ENCODE measurements around the gene HMGB4.

Gene HMGB4

GRCh38 chr1:33828059-33828458, 35.8 kb upstream of the HMGB4 start:
- no peak overlapping the region for H3K4me3 ChIP-seq (ENCODE audit: low read depth, low read length)
- ChIA-PET POLR2A (no interaction called here), CTCF (no interaction called here)
- H3K4me1 ChIP-seq (ENCODE audit: control insufficient read depth, insufficient read depth, low read length), result no peaks in the 10 kb centered on the region
- no peaks in the 10 kb centered on the region for H3K9me3 ChIP-seq (ENCODE audit: control insufficient read depth, insufficient read depth, low read depth, low read length)
- H3K27ac ChIP-seq (ENCODE audit: extremely low read depth, low read depth, low read length), result no peak overlapping the region
- no peaks in the 10 kb centered on the region for H3K36me3 ChIP-seq (ENCODE audit: control insufficient read depth in 2 of 2, insufficient read depth in 1 of 2, low read length in 2 of 2)
- TF ChIP-seq ZNF311 (tag by site-specific recombination; IDR thresholded peaks at IDR 0.05; ENCODE audit: borderline replicate concordance) (no peak), ZNF626 (tag by site-specific recombination; IDR thresholded peaks at IDR 0.05) (no peak), SETDB1 (IDR thresholded peaks at IDR 0.05; ENCODE audit: insufficient read length, low read length) (no peak), ZNF585B (tag by site-specific recombination; IDR thresholded peaks at IDR 0.05) (no peak), ZNF658 (tag by site-specific recombination; IDR thresholded peaks at IDR 0.05) (no peak), ZBTB48 (tag by site-specific recombination; IDR thresholded peaks at IDR 0.05) (no peak), ZSCAN18 (tag by site-specific recombination; IDR thresholded peaks at IDR 0.05) (no peak), ZNF488 (tag by site-specific recombination; IDR thresholded peaks at IDR 0.05) (no peak), ZNF843 (tag by site-specific recombination; IDR thresholded peaks at IDR 0.05) (no peak)

- POLR2A ChIA-PET, result no interaction called here
Measured at GRCh38 chr1:33828654-33829053, 35.2 kb upstream of the HMGB4 start.

GRCh38 chr1:33836911-33837310, 27.0 kb upstream of the HMGB4 start:
- H3K9me3 ChIP-seq (ENCODE audit: control insufficient read depth, insufficient read depth, low read depth, low read length), result no peaks in the 10 kb centered on the region
- POLR2A ChIA-PET, result no interaction called here
- H3K4me1 ChIP-seq (ENCODE audit: control insufficient read depth, insufficient read depth, low read length), result no peaks in the 10 kb centered on the region
- TF ChIP-seq SCRT2 (tag by site-specific recombination; IDR thresholded peaks at IDR 0.05) (no peak), ZNF423 (tag by site-specific recombination; IDR thresholded peaks at IDR 0.05) (no peak), ZNF174 (tag by site-specific recombination; IDR thresholded peaks at IDR 0.05) (no peak), KLF9 (tag by site-specific recombination; IDR thresholded peaks at IDR 0.05; ENCODE audit: low read depth) (no peak), ZNF140 (tag by site-specific recombination; IDR thresholded peaks at IDR 0.05) (no peak), ZNF785 (tag by site-specific recombination; IDR thresholded peaks at IDR 0.05) (no peak), MYNN (tag by site-specific recombination; IDR thresholded peaks at IDR 0.05; ENCODE audit: borderline replicate concordance) (no peak), ZNF211 (tag by site-specific recombination; IDR thresholded peaks at IDR 0.05; ENCODE audit: low read depth) (no peak), HOXC10 (CRISPR knock-in tag; IDR thresholded peaks at IDR 0.05) (no peak), ZNF623 (tag by site-specific recombination; IDR thresholded peaks at IDR 0.05) (no peak), ZNF112 (tag by site-specific recombination; IDR thresholded peaks at IDR 0.05) (no peak), YY2 (tag by site-specific recombination; IDR thresholded peaks at IDR 0.05) (no peak), ZNF132 (tag by site-specific recombination; IDR thresholded peaks at IDR 0.05; ENCODE audit: borderline replicate concordance) (no peak), ZNF404 (tag by site-specific recombination; IDR thresholded peaks at IDR 0.05) (no peak), ZNF324 (tag by site-specific recombination; IDR thresholded peaks at IDR 0.05) (no peak), ZNF274 (IDR thresholded peaks at IDR 0.05; ENCODE audit: low read length) (no peak), ZNF274 (tag by site-specific recombination; IDR thresholded peaks at IDR 0.05; ENCODE audit: borderline replicate concordance) (no peak)
- TF ChIP-seq, protein P1, sequence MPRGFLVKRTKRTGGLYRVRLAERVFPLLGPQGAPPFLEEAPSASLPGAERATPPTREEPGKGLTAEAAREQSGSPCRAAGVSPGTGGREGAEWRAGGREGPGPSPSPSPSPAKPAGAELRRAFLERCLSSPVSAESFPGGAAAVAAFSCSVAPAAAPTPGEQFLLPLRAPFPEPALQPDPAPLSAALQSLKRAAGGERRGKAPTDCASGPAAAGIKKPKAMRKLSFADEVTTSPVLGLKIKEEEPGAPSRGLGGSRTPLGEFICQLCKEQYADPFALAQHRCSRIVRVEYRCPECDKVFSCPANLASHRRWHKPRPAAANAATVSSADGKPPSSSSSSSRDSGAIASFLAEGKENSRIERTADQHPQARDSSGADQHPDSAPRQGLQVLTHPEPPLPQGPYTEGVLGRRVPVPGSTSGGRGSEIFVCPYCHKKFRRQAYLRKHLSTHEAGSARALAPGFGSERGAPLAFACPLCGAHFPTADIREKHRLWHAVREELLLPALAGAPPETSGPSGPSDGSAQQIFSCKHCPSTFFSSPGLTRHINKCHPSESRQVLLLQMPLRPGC (tag by site-specific recombination; IDR thresholded peaks at IDR 0.05), result no peak
- H3K4me3 ChIP-seq (ENCODE audit: low read depth, low read length), result no peak overlapping the region
- no peaks in the 10 kb centered on the region for H3K36me3 ChIP-seq (ENCODE audit: control insufficient read depth in 2 of 2, insufficient read depth in 1 of 2, low read length in 2 of 2)
- H3K27ac ChIP-seq (ENCODE audit: extremely low read depth, low read depth, low read length), result no peak overlapping the region
- CTCF ChIA-PET, result no interaction called here

More at GRCh38 chr1:33828654-33829053, 35.2 kb upstream of the HMGB4 start:
- H3K27ac ChIP-seq (ENCODE audit: extremely low read depth, low read depth, low read length), result no peak overlapping the region
- no peak overlapping the region for H3K4me3 ChIP-seq (ENCODE audit: low read depth, low read length)
- no peaks in the 10 kb centered on the region for H3K9me3 ChIP-seq (ENCODE audit: control insufficient read depth, insufficient read depth, low read depth, low read length)
- TF ChIP-seq KLF8 (tag by site-specific recombination; IDR thresholded peaks at IDR 0.05) (no peak), ZIC2 (tag by site-specific recombination; IDR thresholded peaks at IDR 0.05) (no peak), ZEB2 (tag by site-specific recombination; IDR thresholded peaks at IDR 0.05) (no peak), ZNF112 (tag by site-specific recombination; IDR thresholded peaks at IDR 0.05) (no peak), KLF9 (tag by site-specific recombination; IDR thresholded peaks at IDR 0.05; ENCODE audit: low read depth) (no peak), ZNF211 (tag by site-specific recombination; IDR thresholded peaks at IDR 0.05; ENCODE audit: low read depth) (no peak)
- TF ChIP-seq, protein P2, sequence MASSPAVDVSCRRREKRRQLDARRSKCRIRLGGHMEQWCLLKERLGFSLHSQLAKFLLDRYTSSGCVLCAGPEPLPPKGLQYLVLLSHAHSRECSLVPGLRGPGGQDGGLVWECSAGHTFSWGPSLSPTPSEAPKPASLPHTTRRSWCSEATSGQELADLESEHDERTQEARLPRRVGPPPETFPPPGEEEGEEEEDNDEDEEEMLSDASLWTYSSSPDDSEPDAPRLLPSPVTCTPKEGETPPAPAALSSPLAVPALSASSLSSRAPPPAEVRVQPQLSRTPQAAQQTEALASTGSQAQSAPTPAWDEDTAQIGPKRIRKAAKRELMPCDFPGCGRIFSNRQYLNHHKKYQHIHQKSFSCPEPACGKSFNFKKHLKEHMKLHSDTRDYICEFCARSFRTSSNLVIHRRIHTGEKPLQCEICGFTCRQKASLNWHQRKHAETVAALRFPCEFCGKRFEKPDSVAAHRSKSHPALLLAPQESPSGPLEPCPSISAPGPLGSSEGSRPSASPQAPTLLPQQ (tag by site-specific recombination; IDR thresholded peaks at IDR 0.05), result no peak
- no peaks in the 10 kb centered on the region for H3K4me1 ChIP-seq (ENCODE audit: control insufficient read depth, insufficient read depth, low read length)
- CTCF ChIA-PET, result interaction anchor here (0.6 to 0.7 kb wide), 2 partner anchors 14 to 15 kb away, joined by 3 read pairs; no protein-coding TSS in a partner anchor
- no peaks in the 10 kb centered on the region for H3K36me3 ChIP-seq (ENCODE audit: control insufficient read depth in 2 of 2, insufficient read depth in 1 of 2, low read length in 2 of 2)

Measured in HEK293 (cell line).